ENCODE data around the gene ZBTB8A. TPM values are rescaled to one million over a fixed set of nuclear protein-coding genes. Genes with fewer than 3 reads are reported as not detected.

ZBTB8A gene
- total and polyA plus RNA-seq, 10 of the 15 experiments (the other 5 are each of a cell fraction or from before 2014, with no cell fraction given): 0.48 to 4.7 (median 2.4) TPM

- TF ChIP-seq SKIL (IDR thresholded peaks at IDR 0.05; ENCODE audit: low read depth, poor library complexity, severe bottlenecking) (peak; percentile 92), HDGF (IDR thresholded peaks at IDR 0.05) (no peak), ATF3 (IDR thresholded peaks at IDR 0.05; ENCODE audit: borderline replicate concordance, extremely low read depth, low read depth, low read length) (no peak), CREB1 (IDR thresholded peaks at IDR 0.05; ENCODE audit: low read depth) (peak; percentile 10; the same call in 1 of the 2 replicates), TCF12 (IDR thresholded peaks at IDR 0.05; ENCODE audit: low read depth, low read length) (0 out of 2 replicates have a peak, but pooled peaks have one; percentile 5), PRDM15 (CRISPR knock-in tag; IDR thresholded peaks at IDR 0.05) (no peak), GABPA (IDR thresholded peaks at IDR 0.05; ENCODE audit: low read depth) (no peak), MTA2 (IDR thresholded peaks at IDR 0.05; ENCODE audit: low read depth) (peak; percentile 94), ESRRA (IDR thresholded peaks at IDR 0.05; ENCODE audit: low read length) (no peak), YY1 (IDR thresholded peaks at IDR 0.05; ENCODE audit: low read depth, low read length) (no peak), BCLAF1 (IDR thresholded peaks at IDR 0.05) (no peak), RAD21 (IDR thresholded peaks at IDR 0.05; ENCODE audit: insufficient read depth, low read depth, low read length) (peak; percentile 42), PBX3 (IDR thresholded peaks at IDR 0.05; ENCODE audit: insufficient replicate concordance, low read depth, low read length) (no peak), NRF1 (conservative IDR thresholded peaks at IDR 0.05; ENCODE audit: low read depth, low read length) (no peak), NR2C1 (IDR thresholded peaks at IDR 0.05) (peak; percentile 44), MTA3 (IDR thresholded peaks at IDR 0.05; ENCODE audit: borderline replicate concordance, low read length) (peak; percentile 42; the same call in 1 of the 2 replicates), ZNF24 (IDR thresholded peaks at IDR 0.05) (peak; percentile 62; the same call in 1 of the 2 replicates), FOXM1 (IDR thresholded peaks at IDR 0.05; ENCODE audit: low read depth, low read length) (peak; percentile 89; the same call in 1 of the 2 replicates), CHD4 (IDR thresholded peaks at IDR 0.05) (no peak)
Observed at GRCh38 chr1:32619701-32620485, 80.7 kb downstream of the ZBTB8A start (continued).
